C4-2B (cell line): ENCODE data around the gene USP53.

Experiments
- H3K27ac ChIP-seq: fragments of 450-650 bp; 2 replicates; pipeline ENCODE4 v1.5.1; 2017
- CTCF ChIP-seq: fragments of 450-650 bp; conservative IDR thresholded peaks from 2 replicates; pipeline ENCODE4 v1.5.1; 2017; ENCODE audit warnings: mild to moderate bottlenecking
- ZFX ChIP-seq: fragments of 450-650 bp; IDR thresholded peaks from 2 replicates; pipeline ENCODE4 v1.6.1; 2017

The USP53 gene

GRCh38 chr4:119233750-119234149 is 21.2 kb downstream of the USP53 start:
- H3K27ac ChIP-seq, result no peak overlapping the region
- TF ChIP-seq CTCF, result no peak
- no peak for TF ChIP-seq ZFX

GRCh38 chr4:119237201-119237600 is 24.7 kb downstream of the USP53 start:
- no peak overlapping the region for H3K27ac ChIP-seq
- TF ChIP-seq ZFX, result no peak
- TF ChIP-seq CTCF, result no peak

GRCh38 chr4:119237642-119238041 is 25.1 kb downstream of the USP53 start:
- TF ChIP-seq ZFX (no peak), CTCF (no peak)
- H3K27ac ChIP-seq, result no peak overlapping the region

GRCh38 chr4:119238068-119238722 is 25.7 kb downstream of the USP53 start:
- no peak overlapping the region for H3K27ac ChIP-seq
- no peak for TF ChIP-seq ZFX
- no peak for TF ChIP-seq CTCF

GRCh38 chr4:119240128-119240527 is 27.6 kb downstream of the USP53 start:
- TF ChIP-seq ZFX (no peak), CTCF (no peak)
- H3K27ac ChIP-seq, result no peak overlapping the region

- H3K27ac ChIP-seq, result no peak overlapping the region
- no peak for TF ChIP-seq CTCF
- TF ChIP-seq ZFX, result no peak
Observed at GRCh38 chr4:119240568-119240967, 28.1 kb downstream of the USP53 start.

GRCh38 chr4:119242417-119242816 is 29.9 kb downstream of the USP53 start:
- no peak for TF ChIP-seq ZFX
- TF ChIP-seq CTCF, result no peak
- no peak overlapping the region for H3K27ac ChIP-seq
